ENCODE data around the gene METTL15. TPM values are rescaled to one million over a fixed set of nuclear protein-coding genes. Genes with fewer than 3 reads are reported as not detected.

The METTL15 gene
- total RNA-seq, 1 donor from 2014 or later = 27.9 TPM

Small RNA genes lying within 50 kb of the gene (small RNA-seq; reads per million reads assigned to genes)
- gene AC023206.1 = not detected

Other genes starting within 250 kb of the METTL15 start
- 59.8 and 84.5 TPM in 2 replicates for gene KIF18A, start 232 bp upstream of the METTL15 start, total RNA-seq (ENCODE audit: low replicate concordance)

Measured in neural progenitor cell (in vitro differentiated cells).